ENCODE measurements around the gene ZNF81. TPM values are rescaled to one million over a fixed set of nuclear protein-coding genes. Genes with fewer than 3 reads are reported as not detected.

The ZNF81 gene
- total RNA-seq, 4 donors from 2014 or later, result 5.0 to 13.4 (median 7.6) TPM

- Histone ChIP-seq H3K4me3 (no peak overlapping the region), H3K36me3 (no peaks in the 10 kb centered on the region), H3K9me3 (no peaks in the 10 kb centered on the region), H3K27me3 (no peaks in the 10 kb centered on the region), H3K4me1 (no peaks in the 10 kb centered on the region), H3K27ac (no peak overlapping the region)
- TF ChIP-seq CTCF (IDR thresholded peaks at IDR 0.05) (no peak), POLR2A (IDR thresholded peaks at IDR 0.05) (no peak), POLR2AphosphoS5 (IDR thresholded peaks at IDR 0.05) (no peak), EP300 (IDR thresholded peaks at IDR 0.05) (no peak)
- ATAC-seq, result no peak
- WGBS, 2 donors (ENCODE audit: low coverage in 1 of 2), result 86% methylated on average over 1 of the region's 1 CpG; no CpG with 5 or more reads in 1 of the 2 donors
These were observed 18.8 kb upstream of the ZNF81 start for GRCh38 chrX:47817897-47818296.

- H3K9me3 ChIP-seq, result no peaks in the 10 kb centered on the region
- H3K27ac ChIP-seq, result no peak overlapping the region
- no peaks in the 10 kb centered on the region for H3K36me3 ChIP-seq
- no peak overlapping the region for H3K4me3 ChIP-seq
- 86 to 93% methylated on average over 1 of the region's 1 CpG for WGBS, 2 donors (ENCODE audit: low coverage in 1 of 2)
- TF ChIP-seq EP300 (IDR thresholded peaks at IDR 0.05), result no peak
- no peak for TF ChIP-seq POLR2A (IDR thresholded peaks at IDR 0.05)
- TF ChIP-seq CTCF (IDR thresholded peaks at IDR 0.05), result no peak
- TF ChIP-seq POLR2AphosphoS5 (IDR thresholded peaks at IDR 0.05), result no peak
- no peaks in the 10 kb centered on the region for H3K27me3 ChIP-seq
- no peaks in the 10 kb centered on the region for H3K4me1 ChIP-seq
- ATAC-seq, result no peak
These were observed 7.7 kb upstream of the ZNF81 start for GRCh38 chrX:47828984-47829383.

- H3K9me3 ChIP-seq, result no peaks in the 10 kb centered on the region
- H3K27ac ChIP-seq, result no peak overlapping the region
- no peak for ATAC-seq
- H3K4me1 ChIP-seq, result no peaks in the 10 kb centered on the region
- TF ChIP-seq POLR2A (IDR thresholded peaks at IDR 0.05) (no peak), CTCF (IDR thresholded peaks at IDR 0.05) (peak in 2 of 4 experiments; percentile 11 to 53)
- H3K27me3 ChIP-seq, result no peaks in the 10 kb centered on the region
- 17 to 44% methylated on average over 1 to 2 of the region's 2 CpGs for WGBS, 2 donors (ENCODE audit: low coverage in 1 of 2)
- no peaks in the 10 kb centered on the region for H3K36me3 ChIP-seq
- H3K4me3 ChIP-seq, result no peak overlapping the region
These were observed 4.9 kb upstream of the ZNF81 start for GRCh38 chrX:47831788-47832187.

- H3K9me3 ChIP-seq, result no peaks in the 10 kb centered on the region
- no peaks in the 10 kb centered on the region for H3K36me3 ChIP-seq
- no peak overlapping the region for H3K4me3 ChIP-seq
- no peaks in the 10 kb centered on the region for H3K27me3 ChIP-seq
- WGBS, 2 donors (ENCODE audit: low coverage in 1 of 2), result 75 to 100% methylated on average over 1 of the region's 1 CpG
- H3K27ac ChIP-seq, result no peak overlapping the region
- H3K4me1 ChIP-seq, result peaks cover 0 to 12% (median 0%) of the 10 kb centered on the region in 3 donors
- no peak for TF ChIP-seq POLR2A (IDR thresholded peaks at IDR 0.05)
- TF ChIP-seq CTCF (IDR thresholded peaks at IDR 0.05), result no peak
- TF ChIP-seq POLR2AphosphoS5 (IDR thresholded peaks at IDR 0.05), result no peak
- TF ChIP-seq EP300 (IDR thresholded peaks at IDR 0.05), result no peak
- no peak for ATAC-seq
These were observed 1.7 kb downstream of the ZNF81 start for GRCh38 chrX:47838361-47838760.

- Histone ChIP-seq H3K9me3 (no peaks in the 10 kb centered on the region), H3K27ac (no peak overlapping the region), H3K27me3 (no peaks in the 10 kb centered on the region), H3K4me1 (peaks cover 0 to 12% (median 0%) of the 10 kb centered on the region in 3 donors), H3K36me3 (no peaks in the 10 kb centered on the region), H3K4me3 (no peak overlapping the region)
- WGBS, 2 donors (ENCODE audit: low coverage in 1 of 2), result 67 to 80% methylated on average over 1 to 2 of the region's 4 CpGs
- no peak for ATAC-seq
- TF ChIP-seq EP300 (IDR thresholded peaks at IDR 0.05), result no peak
These were observed 3.4 kb downstream of the ZNF81 start for GRCh38 chrX:47840111-47840510.

All from gastroesophageal sphincter (tissue), 4 donors.